IMR-90 (cell line): ENCODE measurements around the gene SLC26A8. TPM values are rescaled to one million over a fixed set of nuclear protein-coding genes. Genes with fewer than 3 reads are reported as not detected.

Source experiments
- ATAC-seq: fragments of 200-7000 bp; cut with Tn5 transposase; 2 replicates; pipeline ENCODE4 v1.9.1; 2020; ENCODE audit warnings: low read depth, mild to moderate bottlenecking, moderate library complexity
- BruUV-seq: library from RNA; stranded (reverse); fragments of 400-500 nt; replicated peaks from 2 replicates; lab custom pipeline; 2021; lab: Mats Ljungman, UMichigan
- CTCF ChIA-PET: fragments of 300-600 bp; formaldehyde crosslinking; extraction: SDS; loops from one replicate; lab custom pipeline; 2021; ENCODE audit warnings: antibody characterized with exemption; lab: Yijun Ruan, JAX
- POLR2A ChIA-PET: fragments of 300-600 bp; sonication (Branson Sonifier 250); formaldehyde crosslinking; loops from one replicate; lab custom pipeline; 2022; ENCODE audit warnings: antibody characterized with exemption; ENCODE audit not compliant: unreplicated experiment; lab: Charles Lee
- DNase-seq: peaks from one replicate; pipeline ENCODE4 v3.0.0; 2013
- H2AFZ ChIP-seq: replicated peaks from 2 replicates; pipeline ENCODE3; 2013; ENCODE audit warnings: low read length, mild to moderate bottlenecking; ENCODE audit not compliant: poor library complexity
- H2AK5ac ChIP-seq: 2 replicates; pipeline ENCODE4 v1.6.1; 2013; ENCODE audit warnings: low read depth, low read length, inconsistent platforms
- H2AK9ac ChIP-seq: replicated peaks from 2 replicates; pipeline ENCODE3; 2013; ENCODE audit warnings: mild to moderate bottlenecking, low read depth, low read length, moderate library complexity; ENCODE audit not compliant: poor library complexity
- H2BK120ac ChIP-seq: 2 replicates; pipeline ENCODE4 v1.6.1; 2013; ENCODE audit warnings: low read depth, low read length, inconsistent platforms
- H2BK15ac ChIP-seq: 3 replicates; pipeline ENCODE4 v1.6.1; 2013; ENCODE audit warnings: low read depth, low read length, inconsistent platforms
- H2BK20ac ChIP-seq: 2 replicates; pipeline ENCODE4 v1.6.1; 2013; ENCODE audit warnings: low read depth, mild to moderate bottlenecking, inconsistent platforms, low read length, moderate library complexity
- H2BK5ac ChIP-seq: 2 replicates; pipeline ENCODE4 v1.6.1; 2013; ENCODE audit warnings: mild to moderate bottlenecking, low read depth, low read length, inconsistent platforms; ENCODE audit not compliant: poor library complexity, severe bottlenecking
- H3K14ac ChIP-seq: replicated peaks from 2 replicates; pipeline ENCODE4 v1.6.1; 2013; ENCODE audit warnings: low read depth, low read length, inconsistent platforms
- H3K18ac ChIP-seq: 2 replicates; pipeline ENCODE4 v1.6.1; 2013; ENCODE audit warnings: low read depth, low read length, control low read depth
- H3K23ac ChIP-seq: 2 replicates; pipeline ENCODE4 v1.6.1; 2013; ENCODE audit warnings: low read depth, low read length, inconsistent platforms
- H3K27ac ChIP-seq: 2 replicates; pipeline ENCODE4 v1.5.1; 2013; ENCODE audit warnings: mild to moderate bottlenecking, control low read depth, low read length; ENCODE audit not compliant: insufficient read depth
- H3K27me3 ChIP-seq: 2 replicates; pipeline ENCODE4 v1.6.1; 2013; ENCODE audit warnings: low read length; ENCODE audit not compliant: control insufficient read depth, insufficient read depth
- H3K36me3 ChIP-seq: 2 replicates; pipeline ENCODE4 v1.6.1; 2013; ENCODE audit warnings: low read length, mixed read lengths; ENCODE audit not compliant: control insufficient read depth, insufficient read depth
- H3K4ac ChIP-seq: 2 replicates; pipeline ENCODE4 v1.6.1; 2013; ENCODE audit warnings: low read depth, low read length, inconsistent platforms
- H3K4me1 ChIP-seq: 2 replicates; pipeline ENCODE4 v1.6.1; 2013; ENCODE audit warnings: low read length, mixed read lengths; ENCODE audit not compliant: control insufficient read depth, insufficient read depth
- H3K4me2 ChIP-seq: 2 replicates; pipeline ENCODE4 v1.6.1; 2013; ENCODE audit warnings: low read depth, mild to moderate bottlenecking, control low read depth, low read length, moderate library complexity
- H3K4me3 ChIP-seq: 2 replicates; pipeline ENCODE4 v1.5.1; 2013; ENCODE audit warnings: low read depth, mild to moderate bottlenecking, control low read depth, low read length, moderate library complexity; ENCODE audit not compliant: insufficient read depth
- H3K56ac ChIP-seq: 2 replicates; pipeline ENCODE4 v1.6.1; 2013; ENCODE audit warnings: low read length, inconsistent platforms; ENCODE audit not compliant: insufficient read depth; ENCODE audit errors: extremely low read depth
- H3K79me1 ChIP-seq, 2 experiments: 2 replicates each; pipeline ENCODE4 v1.6.1; 2013; ENCODE audit warnings: low read length in 2 of 2, inconsistent platforms in 1 of 2, low read depth in 1 of 2
- H3K9ac ChIP-seq: 2 replicates; pipeline ENCODE4 v1.6.1; 2013; ENCODE audit warnings: low read depth, low read length, control low read depth
- H3K9me1 ChIP-seq: 2 replicates; pipeline ENCODE4 v1.6.1; 2013; ENCODE audit warnings: low read length, inconsistent platforms; ENCODE audit not compliant: insufficient read depth
- H3K9me3 ChIP-seq: 2 replicates; pipeline ENCODE4 v1.6.1; 2013; ENCODE audit warnings: low read length; ENCODE audit not compliant: control insufficient read depth, insufficient read depth
- H4K20me1 ChIP-seq: 2 replicates; pipeline ENCODE4 v1.6.1; 2013; ENCODE audit warnings: low read length, inconsistent platforms; ENCODE audit not compliant: insufficient read depth
- H4K5ac ChIP-seq: 2 replicates; pipeline ENCODE4 v1.6.1; 2013; ENCODE audit warnings: mild to moderate bottlenecking, low read depth, low read length, control low read depth
- H4K8ac ChIP-seq, 2 experiments: 2 replicates each; pipeline ENCODE4 v1.6.1; 2013; ENCODE audit warnings: low read depth in 2 of 2, low read length in 2 of 2, control low read depth in 1 of 2, inconsistent platforms in 1 of 2
- H4K91ac ChIP-seq: 2 replicates; pipeline ENCODE4 v1.6.1; 2013; ENCODE audit warnings: low read depth, low read length, inconsistent platforms; ENCODE audit not compliant: insufficient read depth
- CEBPB ChIP-seq: IDR thresholded peaks from 2 replicates; pipeline ENCODE4 v1.6.1; 2012; ENCODE audit warnings: low read depth, low read length, improper control_type of control experiment
- MAFK ChIP-seq: IDR thresholded peaks from 2 replicates; pipeline ENCODE4 v1.6.1; 2012; ENCODE audit warnings: low read depth, low read length, improper control_type of control experiment
- WGBS, 2 experiments: methylation state at CpG; one replicate each; pipeline versions ENCODE4 v1.1.5 to v1.1.7; 2013; ENCODE audit warnings: missing lambda C conversion rate in 2 of 2; ENCODE audit not compliant: insufficient read length in 1 of 2; ENCODE audit errors: extremely low coverage in 2 of 2; 5-methylcytosine and 5-hydroxymethylcytosine counted together
- dilution Hi-C: fragments of 300-500 bp; cut with HindIII; formaldehyde crosslinking; loops from one replicate; pipeline ENCODE4 v1.14.3; 2018; ENCODE audit warnings: low sequenced_read_pairs; ENCODE audit not compliant: unreplicated experiment
- in situ Hi-C: fragments of 300-500 bp; cut with MboI; formaldehyde crosslinking; loops from 3 replicates; pipeline ENCODE4 v1.14.3; 2019; ENCODE audit warnings: low sequenced_read_pairs, inconsistent platforms, mixed read lengths
- intact Hi-C: fragments of 100-400 bp; cut with micrococcal nuclease; formaldehyde crosslinking; loops from 2 replicates; pipeline ENCODE4 v1.10.0; 2022
- polyA plus RNA-seq, 3 experiments: library from polyadenylated mRNA; depleted of rRNA; stranded (reverse); fragments of >200 nt; gene quantifications; 2 replicates each; pipeline ENCODE4 v1.2.3, GENCODE V29; 2012; ENCODE audit warnings: low replicate concordance in 1 of 3
- total RNA-seq: library from RNA; depleted of rRNA; stranded (reverse); fragments of >200 nt; gene quantifications from 2 replicates; pipeline ENCODE4 v1.2.3, GENCODE V29; 2012

The SLC26A8 gene
- total and polyA plus RNA-seq, 2 of the 4 experiments (the other 2 are of a cell fraction), result 0.07 TPM; not detected in 1

DNA sequence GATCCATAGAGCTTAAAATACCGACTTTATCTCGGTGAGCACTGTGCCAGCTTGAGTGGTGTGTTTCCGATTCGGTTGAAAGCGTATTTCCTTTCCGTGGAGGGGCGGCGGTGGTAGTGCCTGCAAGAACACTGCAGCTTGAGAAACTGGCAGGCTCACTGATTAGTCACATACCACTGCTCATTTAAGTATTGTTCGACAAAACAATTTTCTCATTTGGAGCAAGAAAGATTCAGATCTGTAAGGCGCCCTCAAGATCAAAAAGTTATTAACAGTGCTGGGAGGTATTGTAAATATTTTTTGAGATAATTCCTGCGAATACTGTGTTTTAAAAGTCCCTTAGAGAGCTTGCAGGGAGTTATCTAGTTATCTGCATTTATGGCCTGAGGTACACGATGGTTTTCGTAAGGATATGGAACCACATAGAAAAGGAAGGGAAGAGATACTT lies 4.5 kb upstream of the SLC26A8 start:
- Histone ChIP-seq H2BK20ac (no peak overlapping the region), H2BK5ac (peak overlapping the region; percentile 93), H3K36me3 (no peaks in the 10 kb centered on the region), H4K20me1 (peaks cover 40% of the 10 kb centered on the region), H3K9ac (peak overlapping the region; percentile 98), H4K8ac (peak overlapping the region in 1 of 2 experiments; percentile 38; a peak in 2 of 4 replicates), H2BK15ac (no peak overlapping the region), H4K91ac (0 out of 2 replicates have a peak overlapping the region, but pooled peaks have one; percentile 1), H3K27me3 (no peaks in the 10 kb centered on the region), H2AK9ac (no peak overlapping the region), H3K4me2 (peak overlapping the region; percentile 83), H3K56ac (peak overlapping the region; percentile 64), H3K27ac (peak overlapping the region; percentile 94), H3K9me1 (peaks cover 8% of the 10 kb centered on the region; the same call in 1 of the 2 replicates), H2BK120ac (no peak overlapping the region; the same call in 1 of the 2 replicates), H3K79me1 (peaks cover 1 to 17% of the 10 kb centered on the region in 2 experiments), H3K4me3 (peak overlapping the region; percentile 65), H4K5ac (peak overlapping the region; percentile 73; the same call in 1 of the 2 replicates), H3K9me3 (no peaks in the 10 kb centered on the region), H3K4me1 (peaks cover 9% of the 10 kb centered on the region), H3K14ac (peak overlapping the region; percentile 41), H2AFZ (no peak overlapping the region), H2AK5ac (0 out of 2 replicates have a peak overlapping the region, but pooled peaks have one; percentile 8), H3K18ac (peak overlapping the region; percentile 84), H3K4ac (peak overlapping the region; percentile 16; the same call in 1 of the 2 replicates), H3K23ac (peak overlapping the region; percentile 25; the same call in 1 of the 2 replicates)
- peak; percentile 77 for DNase-seq
- ChIA-PET POLR2A (interaction anchor here (0.6 kb wide), 1 partner anchor 261 kb away, joined by 13 read pairs; no protein-coding TSS in a partner anchor), CTCF (interaction anchor here (0.6 to 4.1 kb wide), 5 partner anchors 25 to 356 kb away, joined by 3 to 28 read pairs (median 6); no protein-coding TSS in a partner anchor)
- BruUV-seq, result TSS peak; percentile 26
- no CpG with 5 or more reads among the region's 13 CpGs for WGBS, 2 experiments
- TF ChIP-seq CEBPB, result 0 out of 2 replicates have a peak, but pooled peaks have one; percentile 0
- TF ChIP-seq MAFK, result no peak
- dilution Hi-C loops, result no loop called here
- intact Hi-C loops, result loop anchor here (5.0 kb wide), 1 partner anchor 38 kb away; no protein-coding TSS in a partner anchor
- in situ Hi-C loops, result loop anchor here (5.0 to 10.0 kb wide), 2 partner anchors 68 to 166 kb away; partner anchors contain the start of gene BRPF3
- ATAC-seq, result no peak
